HG02938 (cell line): Measurements from ENCODE around the gene MYO1E.

Experiments
- ATAC-seq: cut with Tn5 transposase; IDR thresholded peaks from one replicate; pipeline ENCODE4 v1.9.1; 2021; ENCODE audit warnings: mild to moderate bottlenecking, moderate library complexity; ENCODE audit not compliant: unreplicated experiment

The MYO1E gene

GRCh38 chr15:59322056-59322759 is 50.5 kb downstream of the MYO1E start:
- no peak for ATAC-seq

- ATAC-seq, result no peak
Observed at GRCh38 chr15:59321000-59321689, 51.5 kb downstream of the MYO1E start.

- no peak for ATAC-seq
Observed at GRCh38 chr15:59317211-59317610, 55.5 kb downstream of the MYO1E start.

GRCh38 chr15:59315914-59316451 is 56.7 kb downstream of the MYO1E start:
- ATAC-seq, result no peak

- peak; percentile 81 for ATAC-seq
Observed at GRCh38 chr15:59313641-59314332, 58.9 kb downstream of the MYO1E start.

- no peak for ATAC-seq
Observed at GRCh38 chr15:59312205-59312604, 60.5 kb downstream of the MYO1E start.

GRCh38 chr15:59311195-59311594 is 61.5 kb downstream of the MYO1E start:
- no peak for ATAC-seq

- no peak for ATAC-seq
Observed at GRCh38 chr15:59309405-59309804, 63.3 kb downstream of the MYO1E start.

- ATAC-seq, result no peak
Observed at GRCh38 chr15:59307165-59307537, 65.5 kb downstream of the MYO1E start.

GRCh38 chr15:59306520-59307164 is 66.0 kb downstream of the MYO1E start:
- ATAC-seq, result no peak

GRCh38 chr15:59304807-59305206 is 67.9 kb downstream of the MYO1E start:
- no peak for ATAC-seq

- peak; percentile 36 for ATAC-seq
Observed at GRCh38 chr15:59304034-59304795, 68.5 kb downstream of the MYO1E start.

- peak; percentile 7 for ATAC-seq
Observed at GRCh38 chr15:59303633-59304032, 69.0 kb downstream of the MYO1E start.

GRCh38 chr15:59303136-59303535 is 69.5 kb downstream of the MYO1E start:
- no peak for ATAC-seq

- no peak for ATAC-seq
Observed at GRCh38 chr15:59301527-59301926, 71.1 kb downstream of the MYO1E start.

GRCh38 chr15:59300618-59301139 is 72.0 kb downstream of the MYO1E start:
- ATAC-seq, result no peak

GRCh38 chr15:59299929-59300617 is 72.6 kb downstream of the MYO1E start:
- peak; percentile 56 for ATAC-seq

- no peak for ATAC-seq
Observed at GRCh38 chr15:59298854-59299250, 73.8 kb downstream of the MYO1E start.

- ATAC-seq, result peak; percentile 68
Observed at GRCh38 chr15:59298225-59298853, 74.3 kb downstream of the MYO1E start.
